M059J (cell line): ENCODE results near the gene SPPL2B. TPM values are rescaled to one million over a fixed set of nuclear protein-coding genes. Genes with fewer than 3 reads are reported as not detected.
"Not testable (repeated sequence)": the region's sequence is repeated elsewhere in the genome, so short reads cannot be mapped to it uniquely, and the experiment has no call there.

ENCODE experiments used
- DNase-seq: peaks from one replicate; pipeline ENCODE4 v3.0.0-alpha.2; 2012; ENCODE audit warnings: low read depth
- total RNA-seq: library from RNA; depleted of rRNA; stranded (reverse); fragments of >200 nt; shearing (Covaris generic); gene quantifications from 2 replicates; pipeline ENCODE4 v1.2.3, GENCODE V29; 2014; rRNA removed

SPPL2B gene
- 17.2 and 31.9 TPM in 2 replicates for total RNA-seq

DNA sequence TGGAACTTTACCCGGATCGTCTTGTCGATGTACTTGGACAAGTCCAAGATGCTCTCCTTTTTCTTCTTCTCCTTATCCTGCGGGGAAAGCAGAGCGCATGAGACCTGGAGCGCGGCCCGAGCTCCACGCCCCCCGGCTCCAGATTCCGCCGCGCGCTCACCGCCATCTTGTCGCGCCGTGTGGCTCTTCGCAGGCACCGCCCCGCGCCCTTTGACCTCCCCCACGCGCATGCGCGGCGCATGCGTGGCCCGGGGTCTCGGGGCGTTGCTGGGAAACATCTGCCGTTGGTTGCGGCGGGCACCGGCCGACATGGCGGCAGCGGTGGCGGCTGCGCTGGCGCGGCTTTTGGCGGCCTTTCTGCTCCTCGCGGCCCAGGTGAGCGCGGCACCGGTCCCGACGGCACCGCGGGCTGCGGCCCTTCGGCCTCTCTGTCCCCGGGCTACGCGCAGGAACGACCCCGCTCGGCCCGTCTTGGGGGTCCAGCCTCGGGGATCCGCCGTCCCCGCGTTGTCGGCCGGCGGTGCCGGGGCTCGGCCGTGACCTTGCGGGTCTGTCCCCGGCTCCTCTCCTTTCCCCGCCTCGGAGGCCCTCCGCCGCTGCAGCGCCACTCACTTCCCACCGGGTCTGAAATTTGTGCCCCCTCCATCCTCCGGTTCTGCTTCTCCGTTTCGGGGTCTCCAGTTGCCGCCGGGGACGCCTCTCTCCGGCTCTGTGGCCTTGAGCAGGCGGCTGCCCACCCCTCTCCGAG is at the start of gene SPPL2B, which contains the start of gene LSM7:
TSS of gene SPPL2B (plus strand) at position 284 of the 748 bp plus-strand sequence. CDS start at position 310, 26 bp downstream.
TSS of gene LSM7 (minus strand) at position 186 of the 748 bp plus-strand sequence. CDS start at position 166, 20 bp downstream.
- peak; percentile 85 for DNase-seq

DNA sequence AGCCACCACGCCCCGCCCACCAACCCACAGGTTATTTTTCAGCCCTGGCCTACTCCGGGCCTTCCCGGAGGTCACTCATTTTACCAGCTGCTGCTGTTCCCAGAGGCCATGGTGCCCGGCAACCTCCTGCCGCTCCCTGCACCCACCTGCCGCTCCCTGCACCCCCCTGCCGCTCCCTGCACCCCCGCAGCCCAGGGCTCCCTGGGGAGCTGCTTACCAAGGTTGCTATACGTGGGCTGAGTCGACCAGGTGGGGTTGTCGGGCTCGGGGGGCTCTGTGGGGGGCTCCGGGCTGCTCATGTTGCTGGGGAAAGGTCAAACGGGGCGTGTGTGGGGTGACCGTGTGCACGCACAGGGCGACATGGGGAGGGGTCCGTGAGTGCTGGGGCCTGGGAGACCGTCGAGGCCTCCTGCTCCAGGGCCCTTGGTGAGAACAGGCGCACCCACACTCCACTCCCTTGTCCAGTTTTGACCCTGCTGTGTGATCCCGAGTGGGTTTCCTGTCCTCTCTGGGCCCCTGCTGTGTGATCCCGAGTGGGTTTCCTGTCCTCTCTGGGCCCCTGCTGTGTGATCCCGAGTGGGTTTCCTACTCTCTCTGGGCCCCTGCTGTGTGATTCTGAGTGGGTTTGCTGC is 47.7 kb upstream of the SPPL2B start:
- no peak for DNase-seq

GRCh38 chr19:2281265-2282061 is 47.0 kb upstream of the SPPL2B start:
- not testable (repeated sequence) for DNase-seq

GRCh38 chr19:2282062-2282861 is 46.2 kb upstream of the SPPL2B start, which contains the start of gene PEAK3:
Gene PEAK3 (minus strand): TSS chr19:2282175. CDS start chr19:2280931, 1,244 bp downstream.
- DNase-seq: peak; percentile 71

DNA sequence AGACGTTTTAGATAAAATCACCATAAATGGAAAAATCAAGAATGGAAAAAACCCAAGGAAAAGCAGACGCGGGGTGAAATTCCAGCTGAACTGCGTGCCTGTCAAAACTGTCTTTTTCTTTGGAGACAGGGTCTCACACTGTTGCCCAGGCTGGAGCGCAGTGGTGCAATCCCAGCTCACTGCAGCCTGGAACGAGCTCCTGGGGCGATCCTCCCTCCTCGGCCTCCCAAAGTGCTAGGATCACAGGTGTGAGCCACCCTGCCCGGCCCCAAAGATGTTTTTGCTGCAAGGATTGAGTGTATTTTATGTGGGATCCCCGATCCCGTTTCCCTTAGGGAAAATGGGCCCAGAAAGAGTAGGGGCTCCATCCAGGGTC is 45.6 kb upstream of the SPPL2B start:
- DNase-seq: no peak

- no peak for DNase-seq
Measured at GRCh38 chr19:2283835-2284507, 44.5 kb upstream of the SPPL2B start.

DNA sequence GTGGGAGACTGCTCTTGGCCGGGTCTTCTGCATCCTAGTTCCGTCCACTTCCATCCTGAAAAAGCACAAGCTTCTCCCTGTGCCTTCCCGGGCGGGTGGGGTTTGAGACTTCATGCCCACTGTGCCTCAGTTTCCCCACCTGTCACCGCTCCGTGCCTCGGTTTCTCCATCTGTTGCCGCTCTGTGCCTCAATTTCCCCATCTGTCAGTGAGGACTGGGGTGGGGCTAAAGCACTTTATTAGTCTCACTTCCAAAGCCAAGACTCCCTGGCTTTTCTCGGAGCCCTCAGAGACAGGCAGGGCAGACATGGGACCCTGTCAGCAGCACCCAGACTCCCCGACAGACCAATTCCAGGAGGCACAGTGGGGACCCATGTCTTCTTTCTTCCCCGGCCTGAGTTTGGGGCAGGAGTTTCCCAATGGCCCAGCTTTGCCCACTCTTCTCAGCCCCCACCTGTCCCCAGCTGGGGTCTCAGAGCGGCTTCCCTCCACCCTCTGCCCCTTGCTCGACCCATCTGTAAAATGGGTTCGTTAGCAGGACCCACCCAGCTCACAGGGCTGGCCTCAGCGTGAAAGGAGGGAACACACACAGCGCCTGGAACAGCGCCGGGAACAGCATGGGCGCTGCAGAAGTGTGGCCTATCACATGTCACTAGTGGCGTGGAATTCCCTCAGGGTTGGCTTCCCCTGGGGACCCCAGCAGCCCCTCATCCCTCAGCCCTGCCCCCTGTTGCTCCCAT is 41.9 kb upstream of the SPPL2B start:
- DNase-seq: no peak

- no peak for DNase-seq
Measured at GRCh38 chr19:2287585-2288337, 40.7 kb upstream of the SPPL2B start.

GRCh38 chr19:2288338-2288817 is 40.1 kb upstream of the SPPL2B start:
- no peak for DNase-seq

- no peak for DNase-seq
Measured at GRCh38 chr19:2288818-2289713, 39.4 kb upstream of the SPPL2B start.

DNA sequence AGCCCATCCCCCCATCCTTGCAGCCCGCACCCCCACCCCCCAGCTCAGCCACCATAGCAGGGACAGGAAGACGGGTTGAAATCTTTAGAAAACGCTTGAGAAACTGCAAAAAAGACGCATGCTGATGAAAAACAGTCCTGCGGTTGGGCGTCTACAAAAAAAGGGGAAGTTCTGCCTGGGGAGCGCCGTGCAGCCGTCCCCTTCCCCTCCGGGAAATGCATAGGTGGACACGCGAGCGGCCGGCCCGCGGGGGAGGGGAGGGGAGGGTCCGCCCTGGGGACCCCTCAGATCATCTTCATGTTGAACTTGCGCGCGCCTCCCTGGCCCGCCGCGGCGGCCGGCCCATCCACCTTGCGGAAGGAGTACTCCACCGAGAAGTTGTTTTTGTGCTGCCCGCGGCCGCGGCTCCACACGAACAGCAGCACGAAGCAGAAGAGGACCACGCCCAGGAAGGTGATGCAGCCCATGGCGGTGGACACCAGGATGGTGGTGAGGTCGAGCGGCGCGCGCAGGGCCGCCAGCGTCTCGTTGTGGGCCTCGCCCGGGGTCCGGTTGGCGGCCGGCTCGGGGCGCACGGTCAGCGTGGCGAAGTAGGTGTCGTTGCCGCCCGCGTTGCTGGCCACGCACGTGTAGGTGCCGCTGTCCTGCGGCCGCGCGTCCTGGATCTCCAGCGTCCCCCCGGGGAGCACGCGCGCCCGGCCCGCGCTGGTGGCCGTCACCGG is 38.6 kb upstream of the SPPL2B start:
- no peak for DNase-seq

- no peak for DNase-seq
Measured at GRCh38 chr19:2290441-2291184, 37.9 kb upstream of the SPPL2B start.

GRCh38 chr19:2291185-2291751 is 37.2 kb upstream of the SPPL2B start:
- no peak for DNase-seq

DNA sequence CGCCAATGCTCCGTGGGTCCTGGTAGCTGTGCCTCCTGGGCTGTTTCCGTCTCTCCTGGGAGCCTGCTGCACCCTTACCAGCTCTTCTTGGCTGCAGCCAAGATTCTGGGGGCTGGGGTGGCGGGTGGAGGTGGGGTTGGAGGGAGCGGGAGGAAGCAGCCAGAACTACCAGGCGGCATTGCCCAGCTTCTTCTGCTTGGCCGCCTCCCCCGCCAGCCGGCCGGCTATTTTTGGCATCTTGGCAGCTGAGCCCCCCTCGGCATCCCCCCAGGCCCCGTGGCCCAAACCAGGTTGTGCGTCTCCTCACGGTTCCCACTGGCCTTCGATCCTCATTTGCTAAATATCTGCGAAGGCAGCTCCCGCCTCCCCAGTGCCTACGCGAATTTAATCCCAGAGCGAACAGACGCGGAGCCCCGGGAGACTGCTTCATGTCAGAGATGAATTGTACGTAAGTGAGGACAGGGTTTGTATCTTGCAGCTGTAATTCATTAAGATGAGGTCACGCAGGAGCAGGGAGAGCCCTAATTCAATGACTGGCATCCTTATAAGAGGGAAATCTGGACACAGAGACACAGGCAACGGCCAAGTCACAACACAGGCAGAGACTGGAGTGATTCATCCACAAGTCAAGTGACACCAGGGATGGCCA is 33.7 kb upstream of the SPPL2B start:
- peak; percentile 77 for DNase-seq

DNA sequence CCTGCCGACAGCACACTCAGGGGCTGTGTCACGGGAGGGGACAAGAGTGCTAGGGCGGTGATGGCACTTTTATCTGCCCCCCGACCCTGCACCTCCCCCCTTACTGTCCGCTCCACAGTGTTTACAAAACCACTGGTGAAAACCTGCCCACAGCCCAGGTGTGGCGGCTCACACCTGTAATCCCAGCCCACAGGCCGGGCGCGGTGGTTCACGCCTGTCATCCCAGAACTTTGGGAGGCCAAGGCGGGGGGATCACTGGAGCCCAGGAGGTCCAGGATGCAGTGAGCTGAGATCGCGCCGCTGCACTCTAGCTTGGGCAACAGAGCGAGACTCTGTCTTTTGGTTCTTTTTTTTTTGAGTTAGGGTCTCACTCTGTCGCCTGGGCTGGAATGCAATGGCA is 32.3 kb upstream of the SPPL2B start:
- no peak for DNase-seq

DNA sequence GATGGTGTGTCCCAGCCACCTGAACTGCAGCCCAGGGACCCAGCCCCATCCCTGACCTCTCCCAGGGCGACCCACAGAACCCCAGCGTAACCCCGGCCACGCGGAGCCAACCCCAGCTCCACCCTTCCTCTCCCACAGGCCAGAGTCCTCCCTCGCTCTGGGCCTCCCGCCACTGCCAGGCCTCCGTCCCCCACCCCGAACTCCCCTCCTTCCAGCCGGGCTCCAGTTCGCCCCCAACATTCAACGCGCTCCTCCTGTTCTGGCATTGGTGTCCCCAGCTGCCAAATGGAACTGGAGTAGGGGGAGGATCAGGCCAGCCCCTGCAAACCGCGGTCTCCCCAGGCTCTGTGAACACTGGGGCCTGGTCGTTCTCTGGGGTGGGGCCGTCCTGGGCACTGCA is 28.0 kb upstream of the SPPL2B start:
- DNase-seq: no peak
